ENCODE results near the gene ULK3. TPM values are rescaled to one million over a fixed set of nuclear protein-coding genes. Genes with fewer than 3 reads are reported as not detected.

ULK3 gene
- total RNA-seq, 1 experiment from 2014 or later: 38.9 TPM

GRCh38 chr15:74799856-74800558 is 42.9 kb downstream of the ULK3 start:
- H3K4me3 Mint-ChIP-seq: no peak overlapping the region
- no peaks in the 10 kb centered on the region for H3K27me3 Mint-ChIP-seq (ENCODE audit: low read depth)
- ATAC-seq (peak; percentile 98), DNase-seq (ENCODE audit: low spot score) (peak; percentile 90)
- TF ChIP-seq MAX (CRISPR knock-in tag; IDR thresholded peaks at IDR 0.05) (peak; percentile 26; the same call in 1 of the 2 replicates), TCF7 (CRISPR knock-in tag; IDR thresholded peaks at IDR 0.05; ENCODE audit: low read depth) (no peak), CTCF (IDR thresholded peaks at IDR 0.05) (peak; percentile 98)
- 0 out of 2 replicates have a peak, but pooled peaks cover 2% of the 10 kb centered on the region for H3K4me1 Mint-ChIP-seq
- peak overlapping the region; percentile 36; the same call in 1 of the 2 replicates for H3K27ac Mint-ChIP-seq
- CTCF ChIA-PET: interaction anchor here (0.7 to 4.9 kb wide), 27 partner anchors 8 to 169 kb away, joined by 3 to 101 read pairs (median 4); partner anchors contain the start of genes CPLX3 and CSK
- H3K9me3 Mint-ChIP-seq: no peaks in the 10 kb centered on the region
- POLR2A ChIA-PET: no interaction called here
- peaks cover 7% of the 10 kb centered on the region; the same call in 1 of the 2 replicates for H3K36me3 Mint-ChIP-seq

- no peaks in the 10 kb centered on the region for H3K27me3 Mint-ChIP-seq (ENCODE audit: low read depth)
- no peaks in the 10 kb centered on the region for H3K9me3 Mint-ChIP-seq
- no peak overlapping the region for H3K4me3 Mint-ChIP-seq
- no peak for ATAC-seq
- no peak for DNase-seq (ENCODE audit: low spot score)
- H3K27ac Mint-ChIP-seq: peak overlapping the region; percentile 19; the same call in 1 of the 2 replicates
- H3K4me1 Mint-ChIP-seq: 0 out of 2 replicates have a peak, but pooled peaks cover 2% of the 10 kb centered on the region
- no peak for TF ChIP-seq ZSCAN18 (CRISPR knock-in tag; IDR thresholded peaks at IDR 0.05)
- POLR2A ChIA-PET: no interaction called here
- peaks cover 7% of the 10 kb centered on the region; the same call in 1 of the 2 replicates for H3K36me3 Mint-ChIP-seq
- CTCF ChIA-PET: interaction anchor here (0.6 to 4.9 kb wide), 20 partner anchors 9 to 168 kb away, joined by 3 to 101 read pairs (median 5); partner anchors contain the start of genes CPLX3 and CSK
These were observed 43.6 kb downstream of the ULK3 start for GRCh38 chr15:74799255-74799855.

GRCh38 chr15:74798388-74799254 is 44.3 kb downstream of the ULK3 start:
- DNase-seq (ENCODE audit: low spot score) (no peak), ATAC-seq (no peak)
- H3K27me3 Mint-ChIP-seq (ENCODE audit: low read depth): no peaks in the 10 kb centered on the region
- no peaks in the 10 kb centered on the region for H3K9me3 Mint-ChIP-seq
- no peak overlapping the region for H3K4me3 Mint-ChIP-seq
- H3K4me1 Mint-ChIP-seq: 0 out of 2 replicates have a peak, but pooled peaks cover 2% of the 10 kb centered on the region
- H3K36me3 Mint-ChIP-seq: peaks cover 7% of the 10 kb centered on the region; the same call in 1 of the 2 replicates
- POLR2A ChIA-PET: no interaction called here
- CTCF ChIA-PET: interaction anchor here (0.6 to 4.9 kb wide), 17 partner anchors 9 to 168 kb away, joined by 3 to 101 read pairs (median 7); partner anchors contain the start of genes CPLX3 and CSK
- TF ChIP-seq NFATC4 (CRISPR knock-in tag; IDR thresholded peaks at IDR 0.05) (no peak), GABPB1 (CRISPR knock-in tag; IDR thresholded peaks at IDR 0.05) (no peak), ZMAT4 (CRISPR knock-in tag; IDR thresholded peaks at IDR 0.05) (no peak), NFE2L1 (CRISPR knock-in tag; IDR thresholded peaks at IDR 0.05) (no peak), HMGXB4 (CRISPR knock-in tag; IDR thresholded peaks at IDR 0.05) (no peak), E2F5 (CRISPR knock-in tag; IDR thresholded peaks at IDR 0.05) (no peak), USF1 (CRISPR knock-in tag; IDR thresholded peaks at IDR 0.05) (no peak), PREB (CRISPR knock-in tag; IDR thresholded peaks at IDR 0.05; ENCODE audit: borderline replicate concordance) (no peak), TCF7 (CRISPR knock-in tag; IDR thresholded peaks at IDR 0.05; ENCODE audit: low read depth) (no peak)
- no peak overlapping the region; the same call in 1 of the 2 replicates for H3K27ac Mint-ChIP-seq

Measured in WTC11 (cell line).